BLaER1 treated with 17β-estradiol and CSF1 and Interleukin-3, amounts not matched to agents 10 nM and 100 nM (cell line): ENCODE measurements around the gene NAA50.

ENCODE experiments used
- H3K27ac ChIP-seq, 11 experiments: shearing (Covaris generic); formaldehyde crosslinking; 2 replicates each; pipeline ENCODE4 v1.8.1; 2022
- H3K27me3 ChIP-seq, 11 experiments: shearing (Covaris generic); formaldehyde crosslinking; 2 replicates each; pipeline ENCODE4 v1.8.1; 2022
- H3K36me3 ChIP-seq, 11 experiments: shearing (Covaris generic); formaldehyde crosslinking; 2 replicates each; pipeline ENCODE4 v1.8.1; 2022
- H3K4me1 ChIP-seq, 10 experiments: shearing (Covaris generic); formaldehyde crosslinking; 2 replicates each; pipeline ENCODE4 v1.8.1; 2022
- H3K4me2 ChIP-seq, 11 experiments: shearing (Covaris generic); formaldehyde crosslinking; 2 replicates each; pipeline ENCODE4 v1.8.1; 2022
- H3K4me3 ChIP-seq, 10 experiments: shearing (Covaris generic); formaldehyde crosslinking; 2 replicates each; pipeline ENCODE4 v1.8.1; 2022
- H3K9ac ChIP-seq, 11 experiments: shearing (Covaris generic); formaldehyde crosslinking; 2 replicates each; pipeline ENCODE4 v1.8.1; 2022
- H3K9me3 ChIP-seq, 11 experiments: shearing (Covaris generic); formaldehyde crosslinking; replicated peaks in 1 of 11; 2 replicates each; pipeline ENCODE4 v1.8.1; 2022
- H4K20me1 ChIP-seq, 11 experiments: shearing (Covaris generic); formaldehyde crosslinking; 2 replicates each; pipeline ENCODE4 v1.8.1; 2022
- Cebpa-rat ChIP-seq, 11 experiments: shearing (Covaris generic); IDR thresholded peaks; 2 replicates each; pipeline ENCODE4 v1.8.1; 2022

The NAA50 gene

GRCh38 chr3:113698956-113699355, 47.1 kb downstream of the NAA50 start:
- Histone ChIP-seq H3K4me2 (peak overlapping the region in 10 of 11 experiments; percentile 7 to 93 (median 34); a peak in 11 of 22 replicates), H3K9ac (no peak overlapping the region), H3K4me1 (peaks cover 20 to 33% (median 27%) of the 10 kb centered on the region in 10 experiments), H3K27me3 (peaks cover 15 to 22% (median 18%) of the 10 kb centered on the region in 11 experiments), H3K36me3 (peaks cover 0 to under 1% (median 0%) of the 10 kb centered on the region in 11 experiments; a peak in 1 of 22 replicates), H3K9me3 (no peaks in the 10 kb centered on the region), H3K4me3 (no peak overlapping the region), H4K20me1 (0 out of 22 replicates have a peak, but pooled peaks cover 0 to 5% (median 0%) of the 10 kb centered on the region in 11 experiments), H3K27ac (no peak overlapping the region)
- no peak for TF ChIP-seq Cebpa-rat (IDR thresholded peaks at IDR 0.05)

DNA sequence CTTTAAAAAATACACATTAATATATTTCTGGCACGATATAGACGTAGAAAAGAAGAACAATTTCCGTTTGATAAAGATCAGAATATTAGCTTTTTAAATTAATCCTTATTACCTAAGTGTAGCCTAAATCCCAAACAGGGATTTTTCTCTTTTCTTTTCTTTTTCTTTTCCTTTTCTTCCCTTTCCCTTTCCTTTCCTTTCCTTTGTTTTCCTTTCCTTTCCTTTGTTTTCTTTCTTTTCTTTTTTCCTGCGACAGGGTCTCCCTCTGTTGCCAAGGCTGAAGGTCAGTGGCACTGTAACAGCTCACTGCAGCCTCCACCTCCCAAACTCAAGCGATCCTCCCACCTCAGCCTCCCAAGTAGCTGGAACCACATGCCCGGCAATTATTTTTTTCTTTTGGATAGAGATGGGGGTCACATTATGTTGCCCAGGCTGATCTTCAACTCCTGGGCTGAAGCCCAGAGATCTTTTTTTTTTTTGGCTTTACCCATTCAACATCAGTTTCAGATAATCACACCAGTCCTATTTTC, 47.8 kb downstream of the NAA50 start:
- Histone ChIP-seq H3K27ac (no peak overlapping the region), H3K9me3 (no peaks in the 10 kb centered on the region), H3K27me3 (peaks cover 15 to 22% (median 18%) of the 10 kb centered on the region in 11 experiments), H3K4me1 (peaks cover 20 to 39% (median 27%) of the 10 kb centered on the region in 10 experiments), H3K4me2 (peak overlapping the region in 10 of 11 experiments; percentile 83 to 93 (median 90); a peak in 17 of 22 replicates), H3K9ac (no peak overlapping the region), H4K20me1 (0 out of 22 replicates have a peak, but pooled peaks cover 0 to 5% (median 0%) of the 10 kb centered on the region in 11 experiments), H3K36me3 (peaks cover 0 to 5% (median 0%) of the 10 kb centered on the region in 11 experiments; a peak in 2 of 22 replicates), H3K4me3 (peak overlapping the region in 1 of 10 experiments; percentile 77; a peak in 3 of 20 replicates)
- TF ChIP-seq Cebpa-rat (IDR thresholded peaks at IDR 0.05): no peak

DNA sequence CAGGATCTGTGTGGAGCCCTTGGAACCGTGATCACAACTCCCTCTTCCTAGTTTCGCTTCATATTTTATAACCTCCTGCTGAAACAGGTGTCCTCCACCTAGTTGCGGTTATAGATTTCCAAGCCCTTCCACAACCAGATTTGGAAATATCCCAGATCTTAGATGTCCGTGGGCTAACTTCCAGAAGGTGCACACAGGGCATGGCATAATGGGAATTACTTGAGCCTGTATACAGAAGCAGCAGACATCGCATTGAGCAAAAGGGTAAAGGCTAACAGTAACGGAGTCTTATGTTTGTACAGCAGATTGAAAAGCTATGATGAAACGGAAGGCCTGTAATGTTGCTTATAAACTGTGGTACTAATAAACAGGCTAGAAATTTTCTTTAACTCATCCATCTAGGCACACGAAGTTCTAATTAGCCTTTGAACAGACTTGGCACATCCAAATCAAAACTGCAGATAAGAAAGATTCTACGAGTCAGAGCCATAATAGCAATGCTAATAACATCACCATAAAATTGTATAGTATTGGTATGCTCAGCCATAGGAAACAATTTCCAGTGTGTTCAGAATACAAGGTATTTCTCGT, 48.5 kb downstream of the NAA50 start:
- H3K4me2 ChIP-seq: peak overlapping the region; percentile 83 to 93 (median 90)
- peaks cover 20 to 39% (median 27%) of the 10 kb centered on the region in 10 experiments for H3K4me1 ChIP-seq
- peak overlapping the region; percentile 61 to 84 (median 76) for H3K4me3 ChIP-seq
- no peaks in the 10 kb centered on the region for H3K9me3 ChIP-seq
- peaks cover 15 to 22% (median 18%) of the 10 kb centered on the region in 11 experiments for H3K27me3 ChIP-seq
- peaks cover 0 to 5% (median 0%) of the 10 kb centered on the region in 11 experiments; a peak in 2 of 22 replicates for H3K36me3 ChIP-seq
- H4K20me1 ChIP-seq: 0 out of 22 replicates have a peak, but pooled peaks cover 0 to 5% (median 0%) of the 10 kb centered on the region in 11 experiments
- H3K9ac ChIP-seq: peak overlapping the region; percentile 72 to 86 (median 81)
- TF ChIP-seq Cebpa-rat (IDR thresholded peaks at IDR 0.05): no peak
- H3K27ac ChIP-seq: peak overlapping the region; percentile 50 to 87 (median 78); a peak in 21 of 22 replicates

DNA sequence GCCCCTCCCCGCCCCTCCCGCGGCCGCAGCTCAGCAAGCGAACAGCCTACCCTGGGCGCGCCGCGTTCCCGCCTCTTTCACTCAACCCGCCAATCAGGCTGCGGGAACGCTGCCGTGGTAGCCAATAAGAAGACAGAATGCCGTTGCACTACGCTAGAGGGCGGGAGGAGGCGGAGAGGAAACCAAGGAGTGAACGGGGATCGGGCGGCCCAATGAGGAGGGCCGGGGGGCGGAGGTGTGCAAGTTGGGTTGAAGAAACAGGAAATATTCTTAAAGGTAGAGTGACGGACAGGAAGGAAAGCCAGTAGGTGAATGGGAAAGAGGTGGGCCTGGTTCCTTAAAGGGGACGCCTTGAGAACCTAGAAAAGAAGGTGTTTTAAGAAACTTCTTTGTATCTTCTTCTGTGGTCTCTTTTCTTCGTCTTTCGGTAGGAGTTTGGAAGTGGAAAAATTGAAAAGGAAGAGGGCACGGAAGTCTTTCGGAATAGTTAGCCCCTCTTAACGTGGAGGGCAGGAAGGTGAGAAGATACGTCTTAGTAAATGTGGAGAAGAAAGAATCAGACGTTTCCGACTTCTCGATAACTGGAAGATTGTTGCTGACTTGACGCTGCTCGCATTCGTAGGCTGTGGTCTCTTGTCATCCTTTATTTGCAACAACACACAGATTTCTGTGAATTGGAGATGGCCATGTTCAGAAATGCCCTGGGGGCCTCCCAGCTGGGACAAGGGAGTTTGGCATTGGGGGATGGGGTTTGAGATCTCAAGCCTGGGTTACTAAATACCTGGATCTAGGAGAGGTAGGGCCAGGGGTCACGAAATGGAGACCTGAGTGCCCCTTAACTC, 49.2 kb downstream of the NAA50 start:
- H3K27ac ChIP-seq: peak overlapping the region; percentile 84 to 96 (median 90)

DNA sequence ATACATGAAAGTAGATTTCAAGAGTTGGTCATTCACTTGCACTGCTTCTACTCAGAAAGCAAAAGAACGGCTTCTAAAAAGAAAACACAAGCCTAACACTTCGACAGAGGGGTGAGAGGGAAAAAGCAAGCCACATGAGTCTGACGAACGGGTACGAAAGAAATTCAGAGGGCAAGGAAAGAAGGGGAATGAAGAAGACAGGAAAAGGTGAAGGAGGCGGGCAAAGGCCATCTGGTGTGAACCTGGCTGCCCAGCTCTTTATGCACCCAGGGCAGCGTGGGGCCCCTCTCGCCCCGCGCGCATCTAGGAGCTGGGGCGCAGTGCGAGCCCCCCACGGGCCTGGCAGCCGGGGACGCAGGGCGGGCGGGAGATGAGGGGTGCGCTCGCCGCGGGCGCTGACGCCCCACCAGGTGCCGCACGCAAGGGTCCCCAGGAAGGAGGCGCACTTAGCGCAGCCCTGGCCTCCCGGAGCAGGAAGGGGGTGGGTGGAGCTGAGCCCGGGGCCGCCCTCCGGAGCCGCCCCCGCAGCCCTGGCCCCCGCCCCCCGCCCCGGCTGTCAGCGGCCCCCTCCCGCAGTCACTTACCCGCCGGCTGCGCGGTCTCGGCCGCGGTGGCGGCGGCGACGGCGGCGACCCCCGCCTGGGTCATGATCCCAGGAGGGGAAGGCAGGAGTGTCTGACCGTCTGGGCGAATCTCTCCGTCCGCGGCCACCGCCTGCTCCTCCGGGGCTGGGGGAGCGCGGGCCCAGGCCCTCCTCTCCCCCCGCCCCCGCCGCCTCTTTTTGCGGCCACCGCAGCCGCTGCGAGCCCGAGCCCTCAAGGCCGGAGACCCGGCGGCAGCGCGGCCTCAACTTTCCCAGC, 50.0 kb downstream of the NAA50 start, which contains the start of gene USF3:
Gene USF3, minus strand, starts transcription at position 857 of the 860 bp plus-strand sequence. CDS start 21,764 bp downstream, outside the sequence.
- H3K36me3 ChIP-seq: peaks cover 0 to 8% (median 0%) of the 10 kb centered on the region in 11 experiments; a peak in 3 of 22 replicates
- H3K4me2 ChIP-seq: peak within 1 kb of the TSS; percentile 83 to 93 (median 91)
- peak within 1 kb of the TSS; percentile 87 to 96 (median 90) for H3K9ac ChIP-seq
- no peaks in the 10 kb centered on the region for H3K9me3 ChIP-seq
- peaks cover 15 to 22% (median 18%) of the 10 kb centered on the region in 11 experiments for H3K27me3 ChIP-seq
- no peak for TF ChIP-seq Cebpa-rat (IDR thresholded peaks at IDR 0.05)
- peak within 1 kb of the TSS; percentile 61 to 86 (median 76) for H3K4me3 ChIP-seq
- H3K4me1 ChIP-seq: peaks cover 20 to 39% (median 27%) of the 10 kb centered on the region in 10 experiments
- peaks cover 0 to 15% (median 0%) of the 10 kb centered on the region in 11 experiments; a peak in 5 of 22 replicates for H4K20me1 ChIP-seq
- peak within 1 kb of the TSS; percentile 84 to 96 (median 90) for H3K27ac ChIP-seq

More for the DNA sequence above, 49.2 kb downstream of the NAA50 start:
- H3K4me3 ChIP-seq: peak overlapping the region; percentile 61 to 86 (median 76)
- H3K9me3 ChIP-seq: no peaks in the 10 kb centered on the region
- H4K20me1 ChIP-seq: 0 out of 22 replicates have a peak, but pooled peaks cover 0 to 7% (median 0%) of the 10 kb centered on the region in 11 experiments
- H3K9ac ChIP-seq: peak overlapping the region; percentile 87 to 96 (median 90)
- H3K4me2 ChIP-seq: peak overlapping the region; percentile 83 to 93 (median 90)
- H3K27me3 ChIP-seq: peaks cover 15 to 22% (median 18%) of the 10 kb centered on the region in 11 experiments
- peaks cover 0 to 5% (median 0%) of the 10 kb centered on the region in 11 experiments; a peak in 2 of 22 replicates for H3K36me3 ChIP-seq
- peaks cover 20 to 39% (median 27%) of the 10 kb centered on the region in 10 experiments for H3K4me1 ChIP-seq
- TF ChIP-seq Cebpa-rat (IDR thresholded peaks at IDR 0.05): no peak

DNA sequence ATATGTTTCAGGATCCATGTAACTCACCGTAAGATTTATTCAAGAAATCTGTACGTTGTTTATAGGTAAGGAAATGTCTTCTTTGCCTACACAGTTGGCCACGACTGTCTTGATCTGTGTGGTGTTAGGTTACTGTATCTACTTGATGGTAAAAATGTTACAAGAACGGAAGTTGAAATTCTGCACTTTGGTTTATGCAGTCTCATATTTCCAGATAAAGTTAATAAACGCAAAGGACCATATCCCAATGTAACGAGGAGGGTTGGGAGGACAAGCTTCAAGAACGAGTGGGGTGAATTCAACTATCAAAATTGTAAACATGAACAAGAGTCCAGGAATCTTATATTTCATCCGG, 50.6 kb downstream of the NAA50 start:
- Histone ChIP-seq H4K20me1 (peaks cover 0 to 16% (median 0%) of the 10 kb centered on the region in 11 experiments; a peak in 5 of 22 replicates), H3K4me2 (peak overlapping the region; percentile 64 to 93 (median 84)), H3K36me3 (peaks cover 0 to 8% (median 0%) of the 10 kb centered on the region in 11 experiments; a peak in 3 of 22 replicates), H3K9me3 (no peaks in the 10 kb centered on the region), H3K4me3 (peak overlapping the region; percentile 61 to 86 (median 76)), H3K27me3 (peaks cover 15 to 22% (median 18%) of the 10 kb centered on the region in 11 experiments), H3K27ac (peak overlapping the region in 10 of 11 experiments; percentile 84 to 96 (median 90); a peak in 20 of 22 replicates), H3K4me1 (peaks cover 20 to 39% (median 27%) of the 10 kb centered on the region in 10 experiments), H3K9ac (peak overlapping the region; percentile 87 to 96 (median 90))
- no peak for TF ChIP-seq Cebpa-rat (IDR thresholded peaks at IDR 0.05)

GRCh38 chr3:113690482-113690881, 55.6 kb downstream of the NAA50 start:
- H3K4me1 ChIP-seq: peaks cover 9 to 24% (median 14%) of the 10 kb centered on the region in 10 experiments; a peak in 19 of 20 replicates
- no peak overlapping the region for H3K4me2 ChIP-seq
- no peak for TF ChIP-seq Cebpa-rat (IDR thresholded peaks at IDR 0.05)
- H3K9me3 ChIP-seq: peaks cover 10 to 20% (median 11%) of the 10 kb centered on the region in 11 experiments
- peaks cover 8 to 33% (median 19%) of the 10 kb centered on the region in 11 experiments; a peak in 20 of 22 replicates for H3K36me3 ChIP-seq
- H3K9ac ChIP-seq: no peak overlapping the region
- peaks cover 0 to 17% (median 0%) of the 10 kb centered on the region in 11 experiments; a peak in 6 of 22 replicates for H4K20me1 ChIP-seq
- no peak overlapping the region for H3K27ac ChIP-seq
- no peak overlapping the region for H3K4me3 ChIP-seq
- no peaks in the 10 kb centered on the region for H3K27me3 ChIP-seq
